ENCODE measurements around the gene PTPRN2. TPM values are rescaled to one million over a fixed set of nuclear protein-coding genes. Genes with fewer than 3 reads are reported as not detected.
A peak's percentile ranks its signal among the peaks of the same experiment; 100 is the strongest.
"Not testable (repeated sequence)": the region's sequence is repeated elsewhere in the genome, so short reads cannot be mapped to it uniquely, and the experiment has no call there.

PTPRN2 gene
- total RNA-seq, 1 experiment from 2014 or later = 2.9 TPM

- DNase-seq (ENCODE audit: extremely low read depth, low read depth) = not testable (repeated sequence)
Observed at GRCh38 chr7:158523165-158523856, 64.3 kb downstream of the PTPRN2 start.

DNA sequence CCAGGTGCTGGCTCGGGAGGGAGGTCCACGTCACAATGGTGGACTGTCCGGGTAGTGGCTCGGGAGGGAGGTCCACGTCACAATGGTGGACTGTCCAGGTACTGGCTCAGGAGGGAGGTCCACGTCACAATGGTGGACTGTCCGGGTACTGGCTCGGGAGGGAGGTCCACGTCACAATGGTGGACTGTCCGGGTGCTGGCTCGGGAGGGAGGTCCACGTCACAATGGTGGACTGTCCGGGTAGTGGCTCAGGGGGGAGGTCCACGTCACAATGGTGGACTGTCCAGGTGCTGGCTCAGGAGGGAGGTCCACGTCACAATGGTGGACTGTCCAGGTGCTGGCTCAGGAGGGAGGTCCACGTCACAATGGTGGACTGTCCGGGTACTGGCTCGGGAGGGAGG lies 65.8 kb downstream of the PTPRN2 start:
- not testable (repeated sequence) for DNase-seq (ENCODE audit: extremely low read depth, low read depth)

- DNase-seq (ENCODE audit: extremely low read depth, low read depth) = no peak
Observed at GRCh38 chr7:158520825-158521224, 66.8 kb downstream of the PTPRN2 start.

- no peak for DNase-seq (ENCODE audit: extremely low read depth, low read depth)
Observed at GRCh38 chr7:158519633-158520174, 67.9 kb downstream of the PTPRN2 start.

GRCh38 chr7:158518980-158519632 lies 68.5 kb downstream of the PTPRN2 start:
- DNase-seq (ENCODE audit: extremely low read depth, low read depth) = no peak

DNA sequence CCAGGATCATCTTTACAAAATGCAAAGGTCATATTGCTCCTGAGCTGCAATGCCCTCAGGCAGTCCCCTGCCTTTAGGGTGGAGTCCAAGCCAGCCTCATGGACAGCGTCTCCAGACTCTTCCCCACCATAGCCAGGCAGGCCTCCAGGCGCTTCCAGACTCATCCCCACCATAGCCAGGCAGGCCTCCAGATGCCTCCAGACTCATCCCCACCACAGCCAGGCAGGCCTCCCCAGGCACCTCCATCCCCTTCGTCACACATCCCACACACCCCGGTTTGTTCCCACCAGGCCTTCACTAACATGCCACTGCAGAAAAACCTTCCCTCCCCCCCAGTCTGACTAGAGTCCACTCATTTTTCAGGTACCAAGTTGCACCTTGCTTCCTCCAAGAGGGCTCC lies 70.1 kb downstream of the PTPRN2 start:
- DNase-seq (ENCODE audit: extremely low read depth, low read depth) = no peak

- DNase-seq (ENCODE audit: extremely low read depth, low read depth) = no peak
Observed at GRCh38 chr7:158517072-158517471, 70.6 kb downstream of the PTPRN2 start.

DNA sequence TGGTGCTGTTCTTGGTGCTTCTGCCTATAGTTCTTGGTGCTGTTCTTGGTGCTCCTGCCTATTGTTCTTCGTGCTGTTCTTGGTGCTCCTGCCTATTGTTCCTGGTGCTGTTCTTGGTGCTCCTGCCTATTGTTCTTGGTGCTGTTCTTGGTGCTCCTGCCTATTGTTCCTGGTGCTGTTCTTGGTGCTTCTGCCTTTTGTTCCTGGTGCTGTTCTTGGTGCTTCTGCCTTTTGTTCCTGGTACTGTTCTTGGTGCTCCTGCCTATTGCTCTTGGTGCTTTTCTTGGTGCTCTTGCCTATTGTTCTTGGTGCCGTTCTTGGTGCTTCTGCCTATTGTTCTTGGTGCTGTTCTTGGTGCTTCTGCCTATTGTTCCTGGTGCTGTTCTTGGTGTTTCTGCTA lies 71.1 kb downstream of the PTPRN2 start:
- no peak for DNase-seq (ENCODE audit: extremely low read depth, low read depth)

DNA sequence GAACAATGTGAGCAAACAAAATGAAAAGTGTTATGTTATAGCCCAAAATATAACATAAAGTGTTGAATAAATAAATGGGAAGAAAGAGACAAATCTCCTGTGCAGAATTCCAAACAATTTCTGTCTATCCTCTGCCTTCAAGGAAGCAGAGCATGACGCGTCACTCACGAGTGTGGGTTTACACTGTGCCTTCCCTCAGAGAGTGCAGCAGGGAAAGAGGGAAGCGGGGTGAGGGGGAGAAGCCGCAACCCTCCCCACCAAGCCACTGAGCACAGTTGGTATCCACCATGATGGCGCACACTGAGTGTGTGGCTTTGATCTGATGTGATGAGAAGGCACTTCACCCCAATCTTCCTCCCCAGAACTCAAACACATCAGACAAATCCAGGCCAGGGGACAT lies 74.8 kb downstream of the PTPRN2 start:
- DNase-seq (ENCODE audit: extremely low read depth, low read depth) = no peak

GRCh38 chr7:158512042-158512441 lies 75.6 kb downstream of the PTPRN2 start:
- DNase-seq (ENCODE audit: extremely low read depth, low read depth) = no peak

- DNase-seq (ENCODE audit: extremely low read depth, low read depth) = no peak
Observed at GRCh38 chr7:158508802-158509385, 78.7 kb downstream of the PTPRN2 start.

DNA sequence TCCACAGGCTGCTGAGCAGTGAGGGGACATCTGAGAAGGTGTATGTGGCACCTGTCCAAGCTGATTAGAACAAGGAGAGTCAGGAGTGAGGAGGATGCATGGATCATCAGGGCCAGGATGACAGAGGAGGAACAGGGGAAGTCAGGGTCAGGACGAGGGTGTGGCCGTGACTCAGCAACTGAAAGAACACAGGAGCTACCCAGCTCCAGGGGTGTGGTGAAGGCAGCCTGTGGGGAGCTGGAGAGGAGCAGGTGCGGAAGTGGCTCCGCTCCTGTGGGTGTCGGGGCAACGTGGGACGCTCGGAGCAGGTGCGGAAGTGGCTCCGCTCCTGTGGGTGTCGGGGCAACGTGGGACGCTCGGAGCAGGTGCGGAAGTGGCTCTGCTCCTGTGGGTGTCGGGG lies 79.3 kb downstream of the PTPRN2 start:
- peak; percentile 60 for DNase-seq (ENCODE audit: extremely low read depth, low read depth)

DNA sequence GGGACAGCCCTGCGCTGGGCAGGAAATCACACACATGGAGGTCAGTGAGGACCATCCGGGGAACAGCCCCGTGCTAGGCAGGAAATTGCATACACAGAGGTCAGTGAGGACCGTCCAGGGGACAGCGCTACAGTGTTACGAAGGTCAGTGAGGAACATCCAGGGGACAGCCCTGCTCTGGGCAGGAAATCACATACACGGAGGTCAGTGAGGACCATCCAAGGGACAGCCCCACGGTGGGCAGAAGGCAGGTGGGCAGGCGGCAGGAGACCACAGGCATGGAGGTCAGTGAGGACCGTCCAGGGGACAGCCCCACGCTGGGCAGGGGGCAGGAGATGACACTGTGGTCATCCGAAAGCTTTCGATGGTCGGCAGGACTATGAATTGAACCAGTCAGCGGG lies 79.7 kb downstream of the PTPRN2 start:
- no peak for DNase-seq (ENCODE audit: extremely low read depth, low read depth)

DNA sequence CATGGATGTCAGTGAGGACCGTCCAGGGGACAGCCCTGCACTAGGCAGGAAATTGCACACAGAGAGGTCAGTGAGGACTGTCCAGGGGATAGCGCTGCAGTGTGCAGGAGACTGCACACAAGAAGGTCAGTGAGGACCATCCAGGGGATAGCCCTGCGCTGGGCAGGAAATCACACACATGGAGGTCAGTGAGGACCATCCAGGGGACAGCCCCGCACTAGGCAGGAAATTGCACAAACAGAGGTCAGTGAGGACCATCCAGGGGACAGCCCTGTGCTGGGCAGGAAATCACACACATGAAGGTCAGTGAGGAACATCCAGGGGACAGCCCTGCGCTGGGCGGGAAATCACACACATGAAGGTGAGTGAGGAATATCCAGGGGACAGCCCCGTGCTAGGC lies 80.4 kb downstream of the PTPRN2 start:
- DNase-seq (ENCODE audit: extremely low read depth, low read depth) = not testable (repeated sequence)

GRCh38 chr7:158506626-158507025 lies 81.0 kb downstream of the PTPRN2 start:
- no peak for DNase-seq (ENCODE audit: extremely low read depth, low read depth)

DNA sequence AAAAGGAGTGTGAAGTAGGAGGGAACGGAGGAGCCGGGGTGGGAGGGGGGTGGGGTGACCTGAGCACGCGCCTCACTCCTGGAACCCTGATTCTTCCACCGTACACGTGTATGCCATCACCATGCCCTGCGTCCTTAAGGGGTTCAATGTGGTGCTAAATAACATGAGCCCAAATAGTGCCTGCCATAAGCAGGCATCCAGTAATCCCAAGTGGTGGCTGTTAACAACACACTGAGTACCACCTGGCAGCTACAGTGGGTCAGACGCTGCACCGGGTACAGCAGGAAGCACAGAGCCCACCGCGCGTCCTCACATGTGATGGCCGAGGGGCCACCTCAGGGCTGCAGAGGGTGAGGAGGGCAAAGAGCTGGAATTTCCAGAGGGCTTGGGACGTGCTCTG lies 81.9 kb downstream of the PTPRN2 start:
- no peak for DNase-seq (ENCODE audit: extremely low read depth, low read depth)

DNA sequence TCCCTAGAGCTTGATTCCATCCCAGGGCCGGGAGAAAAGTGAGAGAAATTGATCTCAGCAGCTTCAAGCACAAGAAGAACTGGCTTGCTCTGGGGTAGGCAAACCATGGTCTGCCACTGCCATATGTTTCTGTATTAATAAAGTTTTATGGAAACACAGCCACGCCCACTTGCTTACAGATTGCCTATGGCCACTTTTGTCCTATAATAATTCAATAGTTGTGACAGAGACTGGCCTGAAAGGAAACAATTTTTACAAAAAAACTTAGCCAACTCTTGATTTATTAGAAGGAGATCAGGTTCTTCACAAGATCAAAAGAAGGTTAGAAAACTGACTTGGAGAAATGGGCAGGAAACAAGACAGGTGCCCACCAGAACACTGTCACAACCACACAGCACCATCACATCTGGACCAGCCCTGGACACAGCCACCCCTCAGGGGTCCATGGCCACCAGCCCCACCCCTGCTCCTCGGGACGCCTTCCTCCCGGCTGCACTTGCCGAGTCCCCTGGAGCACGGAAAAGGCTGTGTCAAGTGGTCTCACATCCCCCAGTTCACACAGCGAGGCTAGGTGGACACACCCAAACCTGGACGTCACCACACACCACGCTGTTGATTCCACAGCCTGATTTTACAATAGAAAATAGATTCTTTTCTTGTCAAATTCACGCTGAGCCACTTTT lies 85.4 kb downstream of the PTPRN2 start:
- no peak for DNase-seq (ENCODE audit: extremely low read depth, low read depth)

GRCh38 chr7:158501393-158502067 lies 86.1 kb downstream of the PTPRN2 start:
- no peak for DNase-seq (ENCODE audit: extremely low read depth, low read depth)

- DNase-seq (ENCODE audit: extremely low read depth, low read depth) = no peak
Observed at GRCh38 chr7:158500651-158501052, 87.0 kb downstream of the PTPRN2 start.

DNA sequence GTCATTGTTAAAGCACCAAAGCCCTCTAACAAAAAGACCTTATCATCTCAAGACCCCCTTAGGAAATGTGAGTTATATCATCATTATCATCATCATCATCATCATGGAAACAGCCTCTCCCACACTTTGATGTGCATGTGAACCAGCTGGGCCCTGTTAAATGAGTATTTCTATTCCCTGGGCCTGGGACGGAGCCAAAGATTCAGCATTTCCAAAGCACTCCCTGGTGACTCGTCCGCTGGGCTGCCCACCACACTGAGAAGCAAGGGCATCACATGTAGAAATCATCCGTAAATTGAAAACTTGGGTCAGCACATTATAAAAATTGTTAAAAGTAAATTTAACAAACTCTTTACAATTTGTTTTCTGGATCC lies 88.6 kb downstream of the PTPRN2 start:
- DNase-seq (ENCODE audit: extremely low read depth, low read depth) = no peak

Measured in NCI-H460 (cell line).